HepG2 (cell line): ENCODE data around the gene RMDN2. TPM values are rescaled to one million over a fixed set of nuclear protein-coding genes. Genes with fewer than 3 reads are reported as not detected.

Experiments used
- KAT2B ChIP-seq: fragments of 150-350 bp; IDR thresholded peaks from 2 replicates; pipeline ENCODE4 v1.6.1; 2014; ENCODE audit warnings: low read depth, low read length, borderline replicate concordance
- MIXL1 ChIP-seq: IDR thresholded peaks from 2 replicates; pipeline ENCODE4 v1.6.1; 2016
- MTF1 ChIP-seq: sonication (generic); formaldehyde crosslinking; IDR thresholded peaks from 2 replicates; pipeline ENCODE4 v1.5.0; 2020; ENCODE audit warnings: missing genetic modification reagents
- SKI ChIP-seq: fragments of 450-650 bp; IDR thresholded peaks from one replicate; pipeline ENCODE4 v1.6.1; 2018; ENCODE audit warnings: mild to moderate bottlenecking; ENCODE audit not compliant: partially characterized antibody
- SOX5 ChIP-seq: IDR thresholded peaks from 2 replicates; pipeline ENCODE4 v1.6.1; 2016; ENCODE audit warnings: borderline replicate concordance
- SP140L ChIP-seq: sonication (generic); formaldehyde crosslinking; IDR thresholded peaks from 2 replicates; pipeline ENCODE4 v1.4.0; 2020; ENCODE audit warnings: missing genetic modification reagents, borderline replicate concordance
- ZBTB8A ChIP-seq: sonication (generic); formaldehyde crosslinking; IDR thresholded peaks from 2 replicates; pipeline ENCODE4 v1.4.0; 2020; ENCODE audit warnings: mild to moderate bottlenecking, low read depth, missing genetic modification reagents, borderline replicate concordance
- ZKSCAN1 ChIP-seq: fragments of 150-350 bp; IDR thresholded peaks from 2 replicates; pipeline ENCODE4 v1.6.1; 2014; ENCODE audit warnings: low read length
- ZNF224 ChIP-seq: sonication (generic); formaldehyde crosslinking; IDR thresholded peaks from 2 replicates; pipeline ENCODE4 v1.5.0; 2020; ENCODE audit warnings: mild to moderate bottlenecking, missing genetic modification reagents
- ZNF234 ChIP-seq: sonication (generic); formaldehyde crosslinking; conservative IDR thresholded peaks from 2 replicates; pipeline ENCODE4 v1.5.1; 2020; ENCODE audit warnings: mild to moderate bottlenecking, missing genetic modification reagents
- ZNF383 ChIP-seq: sonication (generic); formaldehyde crosslinking; IDR thresholded peaks from 2 replicates; pipeline ENCODE4 v1.4.0; 2020; ENCODE audit warnings: missing genetic modification reagents, mild to moderate bottlenecking, borderline replicate concordance
- ZNF407 ChIP-seq: sonication (generic); formaldehyde crosslinking; IDR thresholded peaks from one replicate; pipeline ENCODE4 v1.5.1; 2020; ENCODE audit warnings: mild to moderate bottlenecking, missing genetic modification reagents; ENCODE audit errors: not compliant biosample characterization
- ZNF549 ChIP-seq: sonication (generic); formaldehyde crosslinking; IDR thresholded peaks from 2 replicates; pipeline ENCODE4 v1.5.0; 2020; ENCODE audit warnings: missing genetic modification reagents
- ZNF761 ChIP-seq: sonication (generic); formaldehyde crosslinking; conservative IDR thresholded peaks from 2 replicates; pipeline ENCODE4 v1.4.0; 2020; ENCODE audit warnings: mild to moderate bottlenecking, missing genetic modification reagents
- ZNF770 ChIP-seq: sonication (generic); formaldehyde crosslinking; IDR thresholded peaks from 2 replicates; pipeline ENCODE4 v1.5.0; 2020; ENCODE audit warnings: mild to moderate bottlenecking, missing genetic modification reagents
- ZNF816 ChIP-seq: sonication (generic); formaldehyde crosslinking; IDR thresholded peaks from 2 replicates; pipeline ENCODE4 v1.8.0; 2022; ENCODE audit warnings: missing genetic modification reagents, mild to moderate bottlenecking, borderline replicate concordance
- polyA plus RNA-seq, 8 experiments: library from polyadenylated mRNA; depleted of rRNA in 3 of 8; stranded (reverse) in 7 of 8; unstranded in 1 of 8; fragments of >200 nt; fragmentation: Illumina TruSeq in 4 of 8; extraction: Trizol in 4 of 8; gene quantifications; 2 replicates each; pipeline versions ENCODE4 v1.2.1 to v1.2.3, GENCODE V29; 2011 to 2016; ENCODE audit warnings: low read depth in 4 of 8, missing spikeins in 1 of 8, mixed read lengths in 1 of 8; ENCODE audit not compliant: insufficient read depth in 1 of 8
- total RNA-seq, 5 experiments: library from RNA; depleted of rRNA; stranded (reverse); fragments of >200 nt; fragmentation: Illumina TruSeq; extraction: Trizol; gene quantifications; 2 replicates each; pipeline ENCODE4 v1.2.3, GENCODE V29; 2016; ENCODE audit warnings: low read depth in 1 of 5
- TF ChIP-seq, protein P1 (sequence below): sonication (generic); formaldehyde crosslinking; IDR thresholded peaks from 2 replicates; pipeline ENCODE4 v1.4.0; 2020; ENCODE audit warnings: missing genetic modification reagents

RMDN2 gene
- total and polyA plus RNA-seq, 2 of the 13 experiments (the other 11 are each of a cell fraction or from before 2014, with no cell fraction given) = 2.3 to 8.9 TPM

DNA sequence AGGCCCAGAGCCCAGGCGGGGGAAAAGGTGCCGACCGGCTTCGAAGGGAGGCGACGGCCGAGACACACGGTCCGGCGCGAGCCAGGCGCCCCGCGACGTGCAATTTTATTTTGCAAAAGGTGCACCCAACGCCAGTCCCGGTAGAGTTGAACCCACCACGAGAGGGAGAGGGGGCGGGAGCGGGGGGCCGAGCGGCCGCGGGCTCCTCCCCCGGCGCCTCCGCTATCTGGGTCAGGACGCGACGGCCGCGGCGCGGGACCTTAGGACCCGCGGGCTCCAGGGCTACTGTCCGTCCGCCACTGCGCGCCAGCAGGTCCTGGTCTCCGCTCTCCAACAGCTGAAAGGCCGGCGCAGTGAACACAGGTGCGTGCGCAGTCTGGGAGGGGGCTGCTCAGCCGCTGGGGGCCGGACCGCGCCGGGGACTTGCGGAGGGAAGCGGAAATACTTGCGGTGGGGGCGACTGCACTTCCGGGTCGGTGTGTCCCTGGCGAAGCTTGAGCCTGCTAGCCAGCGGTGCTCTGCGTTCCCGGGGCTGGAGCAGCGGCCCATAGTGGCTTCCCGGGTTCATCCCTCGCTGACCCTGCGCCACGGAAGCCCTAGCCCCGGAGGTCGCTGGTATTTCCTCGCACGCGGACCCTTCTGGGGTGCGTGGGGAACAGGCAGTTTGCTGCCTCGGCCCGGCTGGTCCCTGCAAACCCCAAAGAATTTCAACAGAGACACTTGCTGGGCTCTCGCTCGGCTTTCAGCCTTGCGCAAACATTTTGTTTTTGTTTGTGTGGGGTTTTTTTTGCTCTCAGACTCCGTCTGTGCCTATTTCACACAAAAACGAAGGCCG lies at the start of gene RMDN2 (continued):
- TF ChIP-seq, protein P1, sequence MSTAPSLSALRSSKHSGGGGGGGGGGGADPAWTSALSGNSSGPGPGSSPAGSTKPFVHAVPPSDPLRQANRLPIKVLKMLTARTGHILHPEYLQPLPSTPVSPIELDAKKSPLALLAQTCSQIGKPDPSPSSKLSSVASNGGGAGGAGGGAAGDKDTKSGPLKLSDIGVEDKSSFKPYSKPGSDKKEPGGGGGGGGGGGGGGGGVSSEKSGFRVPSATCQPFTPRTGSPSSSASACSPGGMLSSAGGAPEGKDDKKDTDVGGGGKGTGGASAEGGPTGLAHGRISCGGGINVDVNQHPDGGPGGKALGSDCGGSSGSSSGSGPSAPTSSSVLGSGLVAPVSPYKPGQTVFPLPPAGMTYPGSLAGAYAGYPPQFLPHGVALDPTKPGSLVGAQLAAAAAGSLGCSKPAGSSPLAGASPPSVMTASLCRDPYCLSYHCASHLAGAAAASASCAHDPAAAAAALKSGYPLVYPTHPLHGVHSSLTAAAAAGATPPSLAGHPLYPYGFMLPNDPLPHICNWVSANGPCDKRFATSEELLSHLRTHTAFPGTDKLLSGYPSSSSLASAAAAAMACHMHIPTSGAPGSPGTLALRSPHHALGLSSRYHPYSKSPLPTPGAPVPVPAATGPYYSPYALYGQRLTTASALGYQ (CRISPR knock-in tag) = peak; percentile 93
- TF ChIP-seq ZNF224 = peak; percentile 87; the same call in 1 of the 2 replicates
- peak; percentile 76 for TF ChIP-seq SOX5 (CRISPR knock-in tag)
- peak; percentile 78; the same call in 1 of the 2 replicates for TF ChIP-seq ZNF549 (CRISPR knock-in tag)
- TF ChIP-seq KAT2B = no peak
- no peak; the same call in 1 of the 2 replicates for TF ChIP-seq SP140L (CRISPR knock-in tag)
- TF ChIP-seq ZNF761 = peak; percentile 79
- TF ChIP-seq ZNF383 (CRISPR knock-in tag) = no peak
- no peak for TF ChIP-seq ZNF234 (CRISPR knock-in tag)
- TF ChIP-seq ZKSCAN1 = 0 out of 2 replicates have a peak, but pooled peaks have one; percentile 37
- no peak; the same call in 1 of the 2 replicates for TF ChIP-seq ZBTB8A
- peak; percentile 58 for TF ChIP-seq MIXL1
- peak; percentile 87 for TF ChIP-seq ZNF407 (CRISPR knock-in tag)
- TF ChIP-seq ZNF770 (CRISPR knock-in tag) = peak; percentile 77; the same call in 1 of the 2 replicates
- peak; percentile 97; the same call in 1 of the 2 replicates for TF ChIP-seq ZNF816
- TF ChIP-seq SKI = peak; percentile 90
- TF ChIP-seq MTF1 (CRISPR knock-in tag) = peak; percentile 83; the same call in 1 of the 2 replicates
